CD8-positive, alpha-beta memory T cell (primary cell): ENCODE data around the gene SIX2. TPM values are rescaled to one million over a fixed set of nuclear protein-coding genes. Genes with fewer than 3 reads are reported as not detected.

ENCODE experiments used
- CTCF ChIA-PET: fragments of 350-600 bp; sonication (Branson Sonifier 250); formaldehyde crosslinking; loops from one replicate; lab custom pipeline; 2021; ENCODE audit warnings: antibody characterized with exemption; lab: Charles Lee
- POLR2A ChIA-PET: fragments of 350-600 bp; sonication (Branson Sonifier 250); formaldehyde crosslinking; loops from one replicate; lab custom pipeline; 2021; ENCODE audit warnings: antibody characterized with exemption; lab: Charles Lee
- DNase-seq, 5 donors: peaks; one replicate each; pipeline versions ENCODE4 v3.0.0 to v3.0.0-alpha.2; 2020 to 2022; ENCODE audit warnings: mixed read lengths in 1 of 5
- H3K27ac ChIP-seq: one replicate; pipeline ENCODE4 v1.7.0; 2013; ENCODE audit warnings: low read depth, mild to moderate bottlenecking, low read length, moderate library complexity
- H3K27me3 ChIP-seq: 2 replicates; pipeline ENCODE4 v1.7.0; 2013; ENCODE audit warnings: low read length, mild to moderate bottlenecking; ENCODE audit not compliant: insufficient read depth, poor library complexity, severe bottlenecking
- H3K36me3 ChIP-seq: 2 replicates; pipeline ENCODE4 v1.7.0; 2013; ENCODE audit warnings: mild to moderate bottlenecking, low read length, moderate library complexity; ENCODE audit not compliant: insufficient read depth
- H3K4me1 ChIP-seq: 2 replicates; pipeline ENCODE4 v1.7.0; 2013; ENCODE audit warnings: mild to moderate bottlenecking, low read length, moderate library complexity; ENCODE audit not compliant: insufficient read depth
- H3K4me3 ChIP-seq: 2 replicates; pipeline ENCODE4 v1.7.0; 2013; ENCODE audit warnings: mild to moderate bottlenecking, low read length
- H3K9me3 ChIP-seq: 2 replicates; pipeline ENCODE4 v1.7.0; 2013; ENCODE audit warnings: mild to moderate bottlenecking, low read length
- H3K27ac Mint-ChIP-seq, 8 donors: one replicate each; pipeline ENCODE4 v1.8.0; 2020 to 2021; ENCODE audit warnings: mixed read lengths in 8 of 8, mild to moderate bottlenecking in 6 of 8, inconsistent platforms in 3 of 8, moderate library complexity in 3 of 8
- H3K27me3 Mint-ChIP-seq, 2 donors: one replicate each; pipeline ENCODE4 v1.8.0; 2020 to 2021; ENCODE audit warnings: mixed read lengths in 2 of 2, mild to moderate bottlenecking in 1 of 2, moderate library complexity in 1 of 2
- H3K36me3 Mint-ChIP-seq, 3 donors: one replicate each; pipeline ENCODE4 v1.8.0; 2020 to 2021; ENCODE audit warnings: mixed read lengths in 3 of 3, inconsistent platforms in 1 of 3, mild to moderate bottlenecking in 1 of 3
- H3K4me1 Mint-ChIP-seq, 3 donors: one replicate each; pipeline ENCODE4 v1.8.0; 2020 to 2021; ENCODE audit warnings: mixed read lengths in 3 of 3, inconsistent platforms in 1 of 3, mild to moderate bottlenecking in 1 of 3
- H3K4me3 Mint-ChIP-seq, 7 donors: one replicate each; pipeline ENCODE4 v1.8.0; 2020 to 2021; ENCODE audit warnings: mixed read lengths in 7 of 7, mild to moderate bottlenecking in 6 of 7, moderate library complexity in 4 of 7, inconsistent platforms in 2 of 7
- H3K9me3 Mint-ChIP-seq, 5 donors: one replicate each; pipeline ENCODE4 v1.8.0; 2020 to 2022; ENCODE audit warnings: mixed read lengths in 5 of 5, mild to moderate bottlenecking in 3 of 5, moderate library complexity in 2 of 5, inconsistent platforms in 1 of 5
- polyA plus RNA-seq: library from polyadenylated mRNA; unstranded; fragments of 300-500 nt; fragmentation: Illumina TruSeq; gene quantifications from one replicate; pipeline ENCODE4 v1.2.3, GENCODE V29; 2021
- total RNA-seq, 2 experiments: library from RNA; stranded (reverse); gene quantifications; one replicate each; pipeline ENCODE4 v1.2.3, GENCODE V29; 2021

SIX2 gene
- total and polyA plus RNA-seq, 3 experiments from 2014 or later = 0.09 TPM; not detected in 2

- H3K9me3 Mint-ChIP-seq = no peaks in the 10 kb centered on the region
- CTCF ChIA-PET = no interaction called here
These were observed 20.0 kb upstream of the SIX2 start for GRCh38 chr2:45029215-45029614.

DNA sequence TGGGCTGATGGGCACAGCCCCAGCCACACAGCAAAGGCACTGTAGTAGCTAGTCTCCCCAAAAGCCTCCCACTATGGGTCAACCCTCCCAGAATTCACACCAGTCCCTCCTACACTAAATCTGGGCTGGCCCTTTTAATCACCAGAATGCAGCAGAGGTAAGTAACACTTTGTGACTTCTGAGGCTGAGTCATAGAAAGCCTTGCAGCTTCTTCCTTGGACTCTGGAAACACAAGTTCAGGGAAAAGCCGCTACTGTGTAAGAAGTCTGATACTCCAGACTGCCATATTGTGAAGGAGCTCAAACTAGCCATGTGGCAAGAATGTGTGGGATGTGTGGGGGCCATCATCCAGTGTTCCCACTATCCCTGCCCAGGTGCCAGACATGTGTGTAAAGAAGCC, 19.0 kb upstream of the SIX2 start:
- H3K36me3 Mint-ChIP-seq = no peaks in the 10 kb centered on the region
- H3K9me3 Mint-ChIP-seq = no peaks in the 10 kb centered on the region
- POLR2A ChIA-PET = no interaction called here

More at GRCh38 chr2:45029215-45029614, 20.0 kb upstream of the SIX2 start:
- Mint-ChIP-seq H3K27ac (no peak overlapping the region), H3K36me3 (no peaks in the 10 kb centered on the region), H3K27me3 (peaks cover 8 to 30% of the 10 kb centered on the region in 2 donors), H3K4me1 (no peaks in the 10 kb centered on the region), H3K4me3 (no peak overlapping the region)
- no peaks in the 10 kb centered on the region for H3K9me3 ChIP-seq
- DNase-seq = no peak
- no peak overlapping the region for H3K27ac ChIP-seq
- H3K4me1 ChIP-seq = no peaks in the 10 kb centered on the region
- H3K36me3 ChIP-seq = no peaks in the 10 kb centered on the region
- H3K4me3 ChIP-seq = no peak overlapping the region
- H3K27me3 ChIP-seq = no peaks in the 10 kb centered on the region
- POLR2A ChIA-PET = no interaction called here

GRCh38 chr2:45026924-45027450, 17.7 kb upstream of the SIX2 start:
- Histone ChIP-seq H3K27ac (no peak overlapping the region), H3K9me3 (no peaks in the 10 kb centered on the region), H3K4me3 (no peak overlapping the region), H3K27me3 (no peaks in the 10 kb centered on the region), H3K36me3 (no peaks in the 10 kb centered on the region), H3K4me1 (no peaks in the 10 kb centered on the region)
- Mint-ChIP-seq H3K36me3 (no peaks in the 10 kb centered on the region), H3K4me3 (no peak overlapping the region), H3K27me3 (peaks cover 7 to 32% of the 10 kb centered on the region in 2 donors), H3K4me1 (no peaks in the 10 kb centered on the region), H3K9me3 (no peaks in the 10 kb centered on the region), H3K27ac (no peak overlapping the region)
- ChIA-PET CTCF (no interaction called here), POLR2A (no interaction called here)
- DNase-seq = no peak

More for the DNA sequence above, 19.0 kb upstream of the SIX2 start:
- Histone ChIP-seq H3K9me3 (no peaks in the 10 kb centered on the region), H3K27ac (no peak overlapping the region), H3K4me1 (no peaks in the 10 kb centered on the region), H3K36me3 (no peaks in the 10 kb centered on the region), H3K27me3 (no peaks in the 10 kb centered on the region), H3K4me3 (no peak overlapping the region)
- Mint-ChIP-seq H3K4me3 (no peak overlapping the region), H3K4me1 (no peaks in the 10 kb centered on the region), H3K27ac (no peak overlapping the region), H3K27me3 (peaks cover 7 to 27% of the 10 kb centered on the region in 2 donors)
- DNase-seq = no peak
- CTCF ChIA-PET = no interaction called here

DNA sequence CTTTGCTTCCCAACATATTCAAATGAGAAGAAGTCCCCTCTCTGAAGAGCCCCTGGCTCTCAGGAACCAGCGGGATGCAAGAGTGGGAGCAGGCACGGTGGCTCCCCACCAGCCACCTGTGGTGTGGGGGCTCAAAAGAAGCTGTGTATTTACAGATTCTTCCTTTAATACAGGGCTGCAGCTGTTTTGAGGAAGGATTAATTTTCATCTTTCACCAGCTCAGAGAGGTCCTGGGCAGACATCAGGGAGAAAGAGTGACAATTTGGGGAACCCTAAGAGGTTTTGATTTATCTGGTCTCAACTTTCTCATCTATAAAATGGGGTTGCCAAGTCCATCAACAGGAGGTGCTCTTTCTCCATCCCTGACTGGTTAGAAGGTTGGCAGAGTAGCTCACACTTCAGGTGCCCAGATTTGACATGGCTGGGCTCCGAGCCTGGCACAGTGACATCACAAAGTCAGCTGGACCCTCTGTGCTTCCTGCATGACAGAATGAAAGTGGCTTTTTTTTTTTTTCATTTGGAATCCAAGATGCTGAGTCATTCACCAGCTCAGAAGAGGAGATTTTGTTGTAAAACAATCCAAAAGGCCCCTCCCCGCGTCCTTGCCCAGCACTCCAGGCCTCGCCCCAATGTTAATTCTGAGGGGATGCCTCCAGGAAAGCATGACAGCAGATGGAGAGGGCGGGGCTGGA, 15.5 kb upstream of the SIX2 start:
- no peaks in the 10 kb centered on the region for H3K4me1 ChIP-seq
- H3K36me3 ChIP-seq = no peaks in the 10 kb centered on the region
- Mint-ChIP-seq H3K27me3 (peaks cover 5 to 34% of the 10 kb centered on the region in 2 donors), H3K27ac (no peak overlapping the region), H3K4me3 (no peak overlapping the region), H3K4me1 (no peaks in the 10 kb centered on the region), H3K9me3 (no peaks in the 10 kb centered on the region), H3K36me3 (no peaks in the 10 kb centered on the region)
- no peak overlapping the region for H3K27ac ChIP-seq
- POLR2A ChIA-PET = no interaction called here
- CTCF ChIA-PET = interaction anchor here (0.9 kb wide), 1 partner anchor 12 kb away, joined by 3 read pairs; no protein-coding TSS in a partner anchor
- H3K27me3 ChIP-seq = no peaks in the 10 kb centered on the region
- H3K9me3 ChIP-seq = no peaks in the 10 kb centered on the region
- no peak for DNase-seq
- no peak overlapping the region for H3K4me3 ChIP-seq

DNA sequence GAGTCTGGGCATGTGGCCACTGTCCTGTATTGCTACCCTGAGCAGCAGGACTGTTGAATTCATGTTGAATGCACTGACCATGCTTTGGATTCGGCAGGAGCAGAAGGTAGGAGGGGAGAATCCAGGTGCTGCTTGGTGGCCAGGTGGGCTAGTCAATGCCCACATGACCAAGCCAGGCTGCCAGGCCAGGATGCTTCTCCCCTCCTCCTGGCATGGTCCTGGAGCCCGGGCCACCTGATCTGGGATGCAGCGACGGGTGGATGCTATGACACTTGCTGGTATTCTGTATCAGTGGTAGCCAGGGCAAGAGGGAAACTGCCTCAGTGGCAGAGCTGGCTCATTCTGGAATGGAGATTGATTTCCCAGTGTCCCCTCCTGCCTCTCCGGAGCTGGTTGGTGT, 14.8 kb upstream of the SIX2 start:
- Histone ChIP-seq H3K4me1 (no peaks in the 10 kb centered on the region), H3K27ac (no peak overlapping the region), H3K9me3 (no peaks in the 10 kb centered on the region), H3K27me3 (no peaks in the 10 kb centered on the region), H3K36me3 (no peaks in the 10 kb centered on the region), H3K4me3 (no peak overlapping the region)
- DNase-seq = no peak
- no peak overlapping the region for H3K27ac Mint-ChIP-seq
- POLR2A ChIA-PET = no interaction called here
- no peaks in the 10 kb centered on the region for H3K36me3 Mint-ChIP-seq
- no peaks in the 10 kb centered on the region for H3K9me3 Mint-ChIP-seq
- CTCF ChIA-PET = no interaction called here
- no peaks in the 10 kb centered on the region for H3K4me1 Mint-ChIP-seq
- H3K27me3 Mint-ChIP-seq = peaks cover 7 to 31% of the 10 kb centered on the region in 2 donors
- no peak overlapping the region for H3K4me3 Mint-ChIP-seq

- H3K9me3 ChIP-seq = no peaks in the 10 kb centered on the region
- Mint-ChIP-seq H3K4me1 (no peaks in the 10 kb centered on the region), H3K27me3 (peaks cover 23 to 47% of the 10 kb centered on the region in 2 donors)
These were observed 11.2 kb upstream of the SIX2 start for GRCh38 chr2:45020439-45020838.

DNA sequence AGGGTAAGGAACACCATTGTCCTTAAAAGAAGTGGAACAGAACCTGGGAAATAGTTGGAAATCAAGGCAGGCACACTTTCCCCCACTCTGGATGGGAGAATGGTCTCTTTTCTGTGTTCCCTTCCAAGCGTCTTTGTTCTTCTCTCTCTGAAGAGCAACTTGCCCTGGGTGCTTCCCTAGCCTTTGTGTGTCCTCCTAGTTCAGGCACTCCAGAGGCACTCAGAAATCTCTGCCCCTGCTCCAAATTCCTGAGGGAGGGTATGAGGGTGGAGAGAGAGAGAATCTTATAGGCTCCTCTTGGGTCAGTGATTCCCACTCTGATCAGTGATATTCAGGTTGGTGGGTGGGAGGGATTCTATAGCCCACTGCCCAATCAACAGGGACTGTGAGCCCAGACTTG, 8.8 kb upstream of the SIX2 start:
- peaks cover 3% of the 10 kb centered on the region for H3K27me3 ChIP-seq
- ChIA-PET POLR2A (no interaction called here), CTCF (no interaction called here)
- H3K4me1 Mint-ChIP-seq = peaks cover 4 to 9% (median 9%) of the 10 kb centered on the region in 3 donors
- H3K9me3 Mint-ChIP-seq = no peaks in the 10 kb centered on the region
- H3K27ac ChIP-seq = no peak overlapping the region
- H3K27me3 Mint-ChIP-seq = peaks cover 31 to 59% of the 10 kb centered on the region in 2 donors
- no peak for DNase-seq
- no peaks in the 10 kb centered on the region for H3K36me3 Mint-ChIP-seq
- no peak overlapping the region for H3K4me3 Mint-ChIP-seq
- no peaks in the 10 kb centered on the region for H3K4me1 ChIP-seq
- H3K9me3 ChIP-seq = no peaks in the 10 kb centered on the region
- no peaks in the 10 kb centered on the region for H3K36me3 ChIP-seq
- no peak overlapping the region for H3K4me3 ChIP-seq
- H3K27ac Mint-ChIP-seq = no peak overlapping the region

More at GRCh38 chr2:45020439-45020838, 11.2 kb upstream of the SIX2 start:
- ChIA-PET POLR2A (no interaction called here), CTCF (no interaction called here)
- Histone ChIP-seq H3K36me3 (no peaks in the 10 kb centered on the region), H3K4me1 (no peaks in the 10 kb centered on the region), H3K27ac (no peak overlapping the region), H3K27me3 (peaks cover 3% of the 10 kb centered on the region), H3K4me3 (no peak overlapping the region)
- no peak for DNase-seq
- no peak overlapping the region for H3K27ac Mint-ChIP-seq
- no peak overlapping the region for H3K4me3 Mint-ChIP-seq
- no peaks in the 10 kb centered on the region for H3K36me3 Mint-ChIP-seq
- H3K9me3 Mint-ChIP-seq = no peaks in the 10 kb centered on the region

DNA sequence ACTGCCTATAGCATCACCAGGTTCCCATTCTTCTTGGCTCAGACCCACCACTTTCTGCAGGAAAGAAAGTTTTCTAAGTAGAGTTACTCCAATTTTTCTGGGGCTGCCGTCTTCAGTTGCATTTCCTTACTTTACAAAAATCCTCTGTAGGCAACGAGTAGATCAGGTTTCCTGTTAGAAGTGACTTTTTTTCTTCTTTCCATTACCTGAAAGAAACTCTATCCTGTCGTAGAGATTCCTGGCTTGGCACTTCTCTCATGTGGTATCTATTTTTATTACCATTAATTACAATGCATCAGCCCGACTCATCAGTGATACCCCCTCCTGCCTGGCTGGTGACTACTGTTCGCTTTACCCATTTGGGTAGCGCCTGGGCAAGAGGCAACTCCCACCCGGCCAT, 5.6 kb upstream of the SIX2 start:
- peak overlapping the region in 4 of 7 donors; percentile 19 to 47 (median 30) for H3K4me3 Mint-ChIP-seq
- H3K27me3 ChIP-seq = peaks cover 16% of the 10 kb centered on the region

More for the DNA sequence above, 5.6 kb upstream of the SIX2 start:
- no peaks in the 10 kb centered on the region for H3K9me3 ChIP-seq
- Mint-ChIP-seq H3K36me3 (no peaks in the 10 kb centered on the region), H3K27me3 (peaks cover 53 to 72% of the 10 kb centered on the region in 2 donors), H3K4me1 (peaks cover 8 to 33% (median 9%) of the 10 kb centered on the region in 3 donors), H3K27ac (no peak overlapping the region), H3K9me3 (no peaks in the 10 kb centered on the region)
- POLR2A ChIA-PET = no interaction called here
- no peaks in the 10 kb centered on the region for H3K36me3 ChIP-seq
- no peak overlapping the region for H3K27ac ChIP-seq
- CTCF ChIA-PET = no interaction called here
- H3K4me3 ChIP-seq = no peak overlapping the region
- no peaks in the 10 kb centered on the region for H3K4me1 ChIP-seq
- no peak for DNase-seq
